HEK293 (cell line): ENCODE data around the gene ZEB2.

Source experiments
- CTCF ChIA-PET: fragments of 350-600 bp; formaldehyde crosslinking; extraction: SDS; loops from one replicate; lab custom pipeline; 2021; ENCODE audit warnings: antibody characterized with exemption; lab: Yijun Ruan, JAX
- POLR2A ChIA-PET: fragments of 300-600 bp; formaldehyde crosslinking; extraction: SDS; loops from one replicate; lab custom pipeline; 2020; ENCODE audit warnings: antibody characterized with exemption, inconsistent platforms; lab: Yijun Ruan, JAX
- H3K27ac ChIP-seq: fragments of 200-500 bp; sonication (Bioruptor generic); 2 replicates; pipeline ENCODE4 v1.5.1; 2014; ENCODE audit warnings: low read depth, low read length, control low read depth, inconsistent platforms; ENCODE audit errors: extremely low read depth
- H3K36me3 ChIP-seq, 2 experiments: fragments of 200-500 bp in 1 of 2; sonication (Bioruptor generic) in 1 of 2; 1 replicate in 1 of 2; 2 replicates in 1 of 2; pipeline ENCODE4 v1.5.1; 2014 to 2017; ENCODE audit warnings: inconsistent platforms in 2 of 2, low read length in 2 of 2; ENCODE audit not compliant: control insufficient read depth in 2 of 2, insufficient read depth in 1 of 2
- H3K4me1 ChIP-seq: fragments of 200-500 bp; sonication (Bioruptor generic); 2 replicates; pipeline ENCODE4 v1.5.1; 2014; ENCODE audit warnings: mild to moderate bottlenecking, low read length, inconsistent platforms; ENCODE audit not compliant: control insufficient read depth, insufficient read depth
- H3K4me3 ChIP-seq: 2 replicates; pipeline ENCODE4 v1.5.1; 2011; ENCODE audit warnings: low read depth, mild to moderate bottlenecking, control low read depth, low read length, moderate library complexity
- H3K9me3 ChIP-seq: fragments of 200-500 bp; sonication (Bioruptor generic); 2 replicates; pipeline ENCODE4 v1.5.1; 2014; ENCODE audit warnings: low read depth, low read length, inconsistent platforms; ENCODE audit not compliant: control insufficient read depth, insufficient read depth
- ATF2 ChIP-seq: fragments of 450-650 bp; formaldehyde crosslinking; IDR thresholded peaks from 2 replicates; pipeline ENCODE4 v1.5.1; 2016; ENCODE audit warnings: missing biosample characterization, missing genetic modification characterization, low read depth
- IKZF3 ChIP-seq: fragments of 450-650 bp; IDR thresholded peaks from 2 replicates; pipeline ENCODE4 v1.5.0; 2018; ENCODE audit warnings: missing biosample characterization, mild to moderate bottlenecking, missing genetic modification characterization, moderate library complexity
- TRIM28 ChIP-seq: IDR thresholded peaks from 2 replicates; pipeline ENCODE4 v1.6.1; 2011; ENCODE audit warnings: low read length, control low read depth, borderline replicate concordance
- ZNF146 ChIP-seq: fragments of 450-650 bp; formaldehyde crosslinking; IDR thresholded peaks from 2 replicates; pipeline ENCODE4 v1.5.1; 2016; ENCODE audit warnings: missing biosample characterization, missing genetic modification characterization
- ZNF174 ChIP-seq: fragments of 450-650 bp; formaldehyde crosslinking; IDR thresholded peaks from 2 replicates; pipeline ENCODE4 v1.5.0; 2017; ENCODE audit warnings: missing biosample characterization, mild to moderate bottlenecking, missing genetic modification characterization
- ZNF211 ChIP-seq: fragments of 450-650 bp; formaldehyde crosslinking; IDR thresholded peaks from 2 replicates; pipeline ENCODE4 v1.5.1; 2016; ENCODE audit warnings: low read depth, missing biosample characterization, missing genetic modification characterization
- ZNF221 ChIP-seq: fragments of 450-650 bp; formaldehyde crosslinking; IDR thresholded peaks from 2 replicates; pipeline ENCODE4 v1.5.1; 2017; ENCODE audit warnings: missing biosample characterization, missing genetic modification characterization, borderline replicate concordance
- ZNF521 ChIP-seq: fragments of 450-650 bp; formaldehyde crosslinking; IDR thresholded peaks from 2 replicates; pipeline ENCODE4 v1.5.1; 2017; ENCODE audit warnings: missing biosample characterization, mild to moderate bottlenecking, missing genetic modification characterization
- ZNF529 ChIP-seq: fragments of 450-650 bp; formaldehyde crosslinking; IDR thresholded peaks from 2 replicates; pipeline ENCODE4 v1.5.1; 2017; ENCODE audit warnings: missing genetic modification characterization, missing biosample characterization; ENCODE audit not compliant: insufficient replicate concordance
- ZNF544 ChIP-seq: fragments of 450-650 bp; formaldehyde crosslinking; IDR thresholded peaks from 2 replicates; pipeline ENCODE4 v1.5.0; 2017; ENCODE audit warnings: missing biosample characterization, missing genetic modification characterization
- ZNF549 ChIP-seq: fragments of 450-650 bp; IDR thresholded peaks from 2 replicates; pipeline ENCODE4 v1.5.1; 2018; ENCODE audit warnings: missing biosample characterization, missing genetic modification characterization, mild to moderate bottlenecking, inconsistent platforms, moderate library complexity
- ZNF560 ChIP-seq: fragments of 450-650 bp; formaldehyde crosslinking; IDR thresholded peaks from 2 replicates; pipeline ENCODE4 v1.5.1; 2017; ENCODE audit warnings: missing biosample characterization, missing genetic modification characterization, borderline replicate concordance
- ZNF596 ChIP-seq: fragments of 450-650 bp; IDR thresholded peaks from 2 replicates; pipeline ENCODE4 v1.5.0; 2018; ENCODE audit warnings: missing biosample characterization, mild to moderate bottlenecking, missing genetic modification characterization, moderate library complexity
- ZNF600 ChIP-seq: fragments of 450-650 bp; formaldehyde crosslinking; IDR thresholded peaks from 2 replicates; pipeline ENCODE4 v1.5.1; 2016; ENCODE audit warnings: missing biosample characterization, missing genetic modification characterization
- ZNF658 ChIP-seq: fragments of 450-650 bp; formaldehyde crosslinking; IDR thresholded peaks from 2 replicates; pipeline ENCODE4; 2016; ENCODE audit warnings: missing biosample characterization, missing genetic modification characterization
- ZNF792 ChIP-seq: fragments of 450-650 bp; formaldehyde crosslinking; IDR thresholded peaks from 2 replicates; pipeline ENCODE4 v1.5.1; 2016; ENCODE audit warnings: missing biosample characterization, missing genetic modification characterization
- ZNF837 ChIP-seq: fragments of 450-650 bp; formaldehyde crosslinking; IDR thresholded peaks from 2 replicates; pipeline ENCODE4 v1.5.1; 2016; ENCODE audit warnings: missing biosample characterization, missing genetic modification characterization
- ZSCAN18 ChIP-seq: fragments of 450-650 bp; formaldehyde crosslinking; IDR thresholded peaks from 2 replicates; pipeline ENCODE4 v1.5.1; 2016; ENCODE audit warnings: missing biosample characterization, missing genetic modification characterization
- ZSCAN30 ChIP-seq: fragments of 450-650 bp; IDR thresholded peaks from 2 replicates; pipeline ENCODE4 v1.5.1; 2018; ENCODE audit warnings: missing biosample characterization, mild to moderate bottlenecking, missing genetic modification characterization, moderate library complexity
- ZSCAN5A ChIP-seq: fragments of 450-650 bp; formaldehyde crosslinking; IDR thresholded peaks from 2 replicates; pipeline ENCODE4 v1.5.1; 2016; ENCODE audit warnings: missing biosample characterization, missing genetic modification characterization
- TF ChIP-seq, protein P1 (sequence below): fragments of 450-650 bp; formaldehyde crosslinking; IDR thresholded peaks from 2 replicates; pipeline ENCODE4 v1.5.1; 2016; ENCODE audit warnings: missing biosample characterization, missing genetic modification characterization
- TF ChIP-seq, protein P2 (sequence below): fragments of 450-650 bp; formaldehyde crosslinking; IDR thresholded peaks from 2 replicates; pipeline ENCODE4 v1.5.1; 2016; ENCODE audit warnings: missing biosample characterization, missing genetic modification characterization

The ZEB2 gene

GRCh38 chr2:144471305-144472045, 48.4 kb downstream of the ZEB2 start:
- H3K27ac ChIP-seq: no peak overlapping the region
- peaks cover 0 to 2% of the 10 kb centered on the region in 2 experiments; a peak in 1 of 3 replicates for H3K36me3 ChIP-seq
- POLR2A ChIA-PET: interaction anchor here (0.7 kb wide), 1 partner anchor 281 kb away, joined by 3 read pairs; no protein-coding TSS in a partner anchor
- H3K9me3 ChIP-seq: no peaks in the 10 kb centered on the region
- H3K4me3 ChIP-seq: no peak overlapping the region
- H3K4me1 ChIP-seq: peaks cover 26% of the 10 kb centered on the region
- CTCF ChIA-PET: no interaction called here
- TF ChIP-seq ZNF174 (no peak), ZNF529 (no peak), ZNF600 (tag by site-specific recombination) (peak; percentile 34; the same call in 1 of the 2 replicates), TRIM28 (no peak)
- TF ChIP-seq, protein P1, sequence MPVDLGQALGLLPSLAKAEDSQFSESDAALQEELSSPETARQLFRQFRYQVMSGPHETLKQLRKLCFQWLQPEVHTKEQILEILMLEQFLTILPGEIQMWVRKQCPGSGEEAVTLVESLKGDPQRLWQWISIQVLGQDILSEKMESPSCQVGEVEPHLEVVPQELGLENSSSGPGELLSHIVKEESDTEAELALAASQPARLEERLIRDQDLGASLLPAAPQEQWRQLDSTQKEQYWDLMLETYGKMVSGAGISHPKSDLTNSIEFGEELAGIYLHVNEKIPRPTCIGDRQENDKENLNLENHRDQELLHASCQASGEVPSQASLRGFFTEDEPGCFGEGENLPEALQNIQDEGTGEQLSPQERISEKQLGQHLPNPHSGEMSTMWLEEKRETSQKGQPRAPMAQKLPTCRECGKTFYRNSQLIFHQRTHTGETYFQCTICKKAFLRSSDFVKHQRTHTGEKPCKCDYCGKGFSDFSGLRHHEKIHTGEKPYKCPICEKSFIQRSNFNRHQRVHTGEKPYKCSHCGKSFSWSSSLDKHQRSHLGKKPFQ: no peak

GRCh38 chr2:144470816-144471215, 49.1 kb downstream of the ZEB2 start:
- Histone ChIP-seq H3K4me1 (peaks cover 21% of the 10 kb centered on the region), H3K9me3 (no peaks in the 10 kb centered on the region), H3K36me3 (peaks cover 0 to 2% of the 10 kb centered on the region in 2 experiments; a peak in 1 of 3 replicates), H3K27ac (no peak overlapping the region), H3K4me3 (no peak overlapping the region)
- CTCF ChIA-PET: no interaction called here
- TF ChIP-seq ZNF837: no peak
- TF ChIP-seq ZNF792 (tag by site-specific recombination): no peak
- TF ChIP-seq ZSCAN30 (tag by site-specific recombination): no peak
- no peak for TF ChIP-seq ZNF146 (tag by site-specific recombination)
- TF ChIP-seq, protein P2, sequence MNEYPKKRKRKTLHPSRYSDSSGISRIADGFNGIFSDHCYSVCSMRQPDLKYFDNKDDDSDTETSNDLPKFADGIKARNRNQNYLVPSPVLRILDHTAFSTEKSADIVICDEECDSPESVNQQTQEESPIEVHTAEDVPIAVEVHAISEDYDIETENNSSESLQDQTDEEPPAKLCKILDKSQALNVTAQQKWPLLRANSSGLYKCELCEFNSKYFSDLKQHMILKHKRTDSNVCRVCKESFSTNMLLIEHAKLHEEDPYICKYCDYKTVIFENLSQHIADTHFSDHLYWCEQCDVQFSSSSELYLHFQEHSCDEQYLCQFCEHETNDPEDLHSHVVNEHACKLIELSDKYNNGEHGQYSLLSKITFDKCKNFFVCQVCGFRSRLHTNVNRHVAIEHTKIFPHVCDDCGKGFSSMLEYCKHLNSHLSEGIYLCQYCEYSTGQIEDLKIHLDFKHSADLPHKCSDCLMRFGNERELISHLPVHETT (tag by site-specific recombination): no peak
- no peak for TF ChIP-seq ATF2 (tag by site-specific recombination)
- no peak for TF ChIP-seq ZNF549 (tag by site-specific recombination)
- TF ChIP-seq ZNF211: no peak
- TF ChIP-seq ZNF560 (tag by site-specific recombination): no peak
- no peak for TF ChIP-seq IKZF3
- no peak for TF ChIP-seq ZNF521 (tag by site-specific recombination)
- TF ChIP-seq ZSCAN5A (tag by site-specific recombination): no peak
- TF ChIP-seq ZNF658: no peak
- no peak for TF ChIP-seq ZNF544
- TF ChIP-seq ZNF221 (tag by site-specific recombination): no peak
- no peak for TF ChIP-seq ZNF596 (tag by site-specific recombination)
- no peak for TF ChIP-seq ZSCAN18 (tag by site-specific recombination)
- POLR2A ChIA-PET: interaction anchor here (0.7 kb wide), 1 partner anchor 280 kb away, joined by 3 read pairs; no protein-coding TSS in a partner anchor
